GM12874 (cell line): ENCODE measurements around the gene PTPN18.

Experiments used
- CTCF ChIP-seq: IDR thresholded peaks from 2 replicates; pipeline ENCODE4 v1.5.1; 2011; ENCODE audit warnings: low read depth, mild to moderate bottlenecking, control low read depth, low read length, moderate library complexity; ENCODE audit not compliant: insufficient read depth

Gene PTPN18

GRCh38 chr2:130380096-130380934 is 24.5 kb downstream of the PTPN18 start:
- TF ChIP-seq CTCF: no peak

GRCh38 chr2:130381145-130381544 is 25.3 kb downstream of the PTPN18 start:
- no peak for TF ChIP-seq CTCF

- TF ChIP-seq CTCF: no peak
These were observed 25.8 kb downstream of the PTPN18 start for GRCh38 chr2:130381619-130382018.

GRCh38 chr2:130382313-130382917 is 26.6 kb downstream of the PTPN18 start:
- TF ChIP-seq CTCF: no peak

- no peak for TF ChIP-seq CTCF
These were observed 29.9 kb downstream of the PTPN18 start for GRCh38 chr2:130385709-130386108.

GRCh38 chr2:130387071-130387400 is 31.2 kb downstream of the PTPN18 start:
- no peak for TF ChIP-seq CTCF

- TF ChIP-seq CTCF: no peak
These were observed 31.9 kb downstream of the PTPN18 start for GRCh38 chr2:130387804-130388203.
